H1 (cell line): Measurements from ENCODE around the gene ZHX3. TPM values are rescaled to one million over a fixed set of nuclear protein-coding genes. Genes with fewer than 3 reads are reported as not detected.
"Not testable (repeated sequence)": the region's sequence is repeated elsewhere in the genome, so short reads cannot be mapped to it uniquely, and the experiment has no call there.

Experiments
- CTCF ChIA-PET: fragments of 300-600 bp; sonication (Branson Sonifier 250); formaldehyde crosslinking; loops from one replicate; lab custom pipeline; 2021; ENCODE audit not compliant: partially characterized antibody; lab: Charles Lee
- POLR2A ChIA-PET: fragments of 300-600 bp; sonication (Branson Sonifier 250); formaldehyde crosslinking; loops from one replicate; lab custom pipeline; 2021; ENCODE audit warnings: inconsistent platforms; ENCODE audit not compliant: partially characterized antibody; lab: Charles Lee
- DNase-seq, 2 experiments: peaks; one replicate each; pipeline versions ENCODE4 v3.0.0 to v3.0.0-alpha.2; 2010 to 2022; ENCODE audit warnings: low spot score in 2 of 2, low read depth in 1 of 2, mixed read lengths in 1 of 2
- FAIRE-seq: peaks from 2 replicates; lab custom pipeline; 2011; peaks lifted over from hg19 to GRCh38; lab: Jason Lieb, UNC
- H2AFZ ChIP-seq: 2 replicates; pipeline ENCODE4 v1.8.1; 2012; ENCODE audit warnings: low read length, inconsistent platforms
- H2AK5ac ChIP-seq: 2 replicates; pipeline ENCODE4 v1.6.1; 2013; ENCODE audit warnings: low read depth, low read length
- H2BK120ac ChIP-seq: replicated peaks from 2 replicates; pipeline ENCODE3; 2013; ENCODE audit warnings: low read depth, low read length, inconsistent platforms
- H2BK12ac ChIP-seq: 2 replicates; pipeline ENCODE4 v1.6.1; 2013; ENCODE audit warnings: low read depth, low read length
- H2BK15ac ChIP-seq: 2 replicates; pipeline ENCODE4 v1.6.1; 2013; ENCODE audit warnings: low read length
- H2BK20ac ChIP-seq: 2 replicates; pipeline ENCODE4 v1.6.1; 2013; ENCODE audit warnings: low read length
- H2BK5ac ChIP-seq: 2 replicates; pipeline ENCODE4 v1.6.1; 2013; ENCODE audit warnings: low read depth, low read length
- H3K14ac ChIP-seq: 2 replicates; pipeline ENCODE4 v1.6.1; 2013; ENCODE audit warnings: inconsistent platforms; ENCODE audit not compliant: insufficient read length
- H3K18ac ChIP-seq: 2 replicates; pipeline ENCODE4 v1.6.1; 2013; ENCODE audit warnings: low read length; ENCODE audit errors: extremely low read depth
- H3K23ac ChIP-seq: 2 replicates; pipeline ENCODE4 v1.6.1; 2013; ENCODE audit warnings: inconsistent platforms; ENCODE audit not compliant: insufficient read length
- H3K23me2 ChIP-seq: 2 replicates; pipeline ENCODE4 v1.6.1; 2013; ENCODE audit warnings: low read depth, low read length
- H3K27ac ChIP-seq: 2 replicates; pipeline ENCODE4 v1.6.1; 2011; ENCODE audit warnings: low read depth, low read length, inconsistent platforms
- H3K27me3 ChIP-seq, 4 experiments: replicated peaks in 1 of 4; 1 replicate in 1 of 4; 2 replicates in 3 of 4; pipeline versions ENCODE4 v1.6.1 to v1.8.1; 2011 to 2013; ENCODE audit warnings: low read length in 3 of 4, mild to moderate bottlenecking in 3 of 4, inconsistent platforms in 2 of 4, mixed read lengths in 2 of 4, moderate library complexity in 1 of 4; ENCODE audit not compliant: control insufficient read depth in 3 of 4, insufficient read depth in 3 of 4; ENCODE audit errors: extremely low read depth in 1 of 4
- H3K36me3 ChIP-seq, 4 experiments: 2 replicates each; pipeline versions ENCODE4 v1.6.1 to v1.8.1; 2011 to 2013; ENCODE audit warnings: mild to moderate bottlenecking in 4 of 4, low read length in 3 of 4, moderate library complexity in 2 of 4, control low read depth in 1 of 4, inconsistent platforms in 1 of 4; ENCODE audit not compliant: insufficient read depth in 4 of 4, control insufficient read depth in 2 of 4
- H3K4ac ChIP-seq: replicated peaks from 2 replicates; pipeline ENCODE3; 2013; ENCODE audit warnings: low read length, low read depth, mixed read lengths, inconsistent platforms; ENCODE audit not compliant: insufficient read length
- H3K4me1 ChIP-seq, 4 experiments: replicated peaks in 1 of 4; 1 replicate in 1 of 4; 2 replicates in 3 of 4; pipeline versions ENCODE4 v1.6.1 to v1.8.1; 2011 to 2013; ENCODE audit warnings: low read length in 3 of 4, inconsistent platforms in 2 of 4, mixed read lengths in 1 of 4; ENCODE audit not compliant: insufficient read depth in 4 of 4, control insufficient read depth in 3 of 4
- H3K4me2 ChIP-seq, 2 experiments: 2 replicates each; pipeline versions ENCODE4 v1.6.1 to v1.8.1; 2011 to 2013; ENCODE audit warnings: low read depth in 2 of 2, low read length in 2 of 2, control low read depth in 1 of 2, inconsistent platforms in 1 of 2, mild to moderate bottlenecking in 1 of 2; ENCODE audit not compliant: insufficient read depth in 1 of 2
- H3K4me3 ChIP-seq, 4 experiments: fragments of 200-600, 300-600 bp in 1 of 4; sonication (generic), shearing (Covaris generic), sonication (Bioruptor Twin) in 1 of 4; 2 replicates each; pipeline versions ENCODE4 v1.5.1 to v1.8.1; 2011 to 2016; ENCODE audit warnings: low read length in 4 of 4, low read depth in 3 of 4, control low read depth in 2 of 4, inconsistent platforms in 2 of 4, mild to moderate bottlenecking in 2 of 4, mixed read lengths in 1 of 4, moderate library complexity in 1 of 4; ENCODE audit not compliant: insufficient read depth in 2 of 4; ENCODE audit errors: extremely low read depth in 1 of 4
- H3K56ac ChIP-seq: replicated peaks from 2 replicates; pipeline ENCODE3; 2013; ENCODE audit warnings: low read depth, mild to moderate bottlenecking, mixed read lengths, low read length, inconsistent platforms; ENCODE audit not compliant: insufficient read length
- H3K79me1 ChIP-seq: 2 replicates; pipeline ENCODE4 v1.6.1; 2013; ENCODE audit warnings: low read depth, low read length, control low read depth
- H3K79me2 ChIP-seq, 2 experiments: 2 replicates each; pipeline versions ENCODE4 v1.6.1 to v1.8.1; 2012 to 2013; ENCODE audit warnings: low read length in 2 of 2, mild to moderate bottlenecking in 2 of 2, inconsistent platforms in 1 of 2; ENCODE audit not compliant: insufficient read depth in 2 of 2, control insufficient read depth in 1 of 2
- H3K9ac ChIP-seq, 4 experiments: replicated peaks in 1 of 4; 1 replicate in 1 of 4; 2 replicates in 3 of 4; pipeline versions ENCODE4 v1.6.1 to v1.8.1; 2011 to 2013; ENCODE audit warnings: low read depth in 3 of 4, low read length in 3 of 4, control low read depth in 2 of 4, mild to moderate bottlenecking in 2 of 4, moderate library complexity in 2 of 4, inconsistent platforms in 1 of 4; ENCODE audit errors: extremely low read depth in 1 of 4
- H3K9me3 ChIP-seq, 2 experiments: 2 replicates each; pipeline versions ENCODE4 v1.6.1 to v1.8.1; 2012 to 2013; ENCODE audit warnings: mild to moderate bottlenecking in 2 of 2, moderate library complexity in 2 of 2, control low read depth in 1 of 2, inconsistent platforms in 1 of 2, low read depth in 1 of 2, low read length in 1 of 2, mixed read lengths in 1 of 2; ENCODE audit not compliant: insufficient read depth in 2 of 2
- H4K20me1 ChIP-seq, 2 experiments: replicated peaks in 1 of 2; 2 replicates each; pipeline versions ENCODE3 to v1.8.1; 2011 to 2013; ENCODE audit warnings: inconsistent platforms in 2 of 2, low read length in 2 of 2, mild to moderate bottlenecking in 1 of 2; ENCODE audit not compliant: insufficient read depth in 2 of 2, control insufficient read depth in 1 of 2
- H4K5ac ChIP-seq: 2 replicates; pipeline ENCODE4 v1.6.1; 2013; ENCODE audit warnings: low read length, low read depth, mixed read lengths, inconsistent platforms; ENCODE audit not compliant: insufficient read length
- H4K8ac ChIP-seq: 2 replicates; pipeline ENCODE4 v1.8.0; 2013; ENCODE audit warnings: mild to moderate bottlenecking, moderate library complexity, low read length, inconsistent platforms; ENCODE audit not compliant: insufficient read depth; ENCODE audit errors: extremely low read depth
- H4K91ac ChIP-seq: replicated peaks from 2 replicates; pipeline ENCODE3; 2013; ENCODE audit warnings: low read length, mixed read lengths, inconsistent platforms; ENCODE audit not compliant: insufficient read length
- WGBS, 2 experiments: shearing (Covaris generic) in 1 of 2; methylation state at CpG; one replicate each; pipeline versions ENCODE4 v1.1.6 to v1.1.7; 2013 to 2015; ENCODE audit warnings: low lambda C conversion rate in 2 of 2, mixed read lengths in 2 of 2, inconsistent platforms in 1 of 2, low coverage in 1 of 2, missing lambda C conversion rate in 1 of 2; ENCODE audit not compliant: insufficient replicate concordance in 2 of 2, insufficient coverage in 1 of 2, insufficient read length in 1 of 2; ENCODE audit errors: extremely low coverage in 1 of 2, missing lambda C conversion rate in 1 of 2; 5-methylcytosine and 5-hydroxymethylcytosine counted together
- polyA plus RNA-seq, 7 experiments: library from polyadenylated mRNA; depleted of rRNA in 3 of 7; stranded (reverse) in 5 of 7; unstranded in 2 of 7; fragments of >200 nt in 5 of 7; fragments of 200-250 nt in 2 of 7; gene quantifications; 1 replicate in 5 of 7; 2 replicates in 1 of 7; 4 replicates in 1 of 7; pipeline versions ENCODE4 v1.2.1 to v1.2.3, GENCODE V29; 2011 to 2013; ENCODE audit warnings: missing spikeins in 2 of 7, mixed read lengths in 2 of 7
- total RNA-seq: library from RNA; stranded (reverse); fragmentation: NEBNext Ultra II Directional; extraction: Animal tissue kit (Norgen Biotek cat#: 25700); gene quantifications from 2 replicates; pipeline ENCODE4 v1.2.1, GENCODE V29; 2021

The ZHX3 gene
- total and polyA plus RNA-seq, 2 of the 8 experiments (the other 6 are each of a cell fraction or from before 2014, with no cell fraction given): 1.00 to 7.8 TPM

GRCh38 chr20:41132388-41132775 is 185.1 kb downstream of the ZHX3 start:
- H3K4ac ChIP-seq, FAIRE-seq, H3K18ac ChIP-seq, H4K20me1 ChIP-seq, H3K23me2 ChIP-seq, H2BK12ac ChIP-seq, H2BK15ac ChIP-seq, H3K9ac ChIP-seq, H3K4me2 ChIP-seq, H3K79me2 ChIP-seq, POLR2A ChIA-PET, H2BK120ac ChIP-seq, H3K23ac ChIP-seq, H2AFZ ChIP-seq, DNase-seq, H4K8ac ChIP-seq, H3K36me3 ChIP-seq, H4K91ac ChIP-seq, H3K27ac ChIP-seq, H4K5ac ChIP-seq, H2AK5ac ChIP-seq, H3K9me3 ChIP-seq, H3K14ac ChIP-seq, H3K56ac ChIP-seq, H3K79me1 ChIP-seq, H2BK20ac ChIP-seq, H3K27me3 ChIP-seq, H2BK5ac ChIP-seq, H3K4me3 ChIP-seq: not testable (repeated sequence)
- WGBS, 2 experiments: 89% methylated on average over 8 of the region's 9 CpGs; no CpG with 5 or more reads in 1 of the 2 experiments
- peaks cover 5 to 11% (median 8%) of the 10 kb centered on the region in 4 experiments for H3K4me1 ChIP-seq
- CTCF ChIA-PET: interaction anchor here (1.5 to 4.3 kb wide), 3 partner anchors 13 to 208 kb away, joined by 3 to 25 read pairs (median 10); partner anchors contain the start of gene LPIN3
